HCT116 (cell line): ENCODE results near the gene PPP1R12C.

Source experiments
- CEBPB ChIP-seq: IDR thresholded peaks from 2 replicates; pipeline ENCODE4 v1.6.1; 2012; ENCODE audit warnings: low read depth
- CTCF ChIP-seq, 3 experiments: fragments of 200-600 bp in 1 of 3; sonication (generic) in 1 of 3; IDR thresholded peaks in 2 of 3; conservative IDR thresholded peaks in 1 of 3; 2 replicates each; pipeline ENCODE4 v1.5.1; 2012 to 2017; ENCODE audit warnings: low read depth in 2 of 3, low read length in 2 of 3, antibody characterized with exemption in 1 of 3, borderline replicate concordance in 1 of 3, control low read depth in 1 of 3, mild to moderate bottlenecking in 1 of 3, mixed read lengths in 1 of 3, mixed run types in 1 of 3, moderate library complexity in 1 of 3; ENCODE audit not compliant: insufficient read depth in 1 of 3
- EGR1 ChIP-seq: IDR thresholded peaks from 2 replicates; pipeline ENCODE4 v1.6.1; 2012; ENCODE audit warnings: low read depth
- FOSL1 ChIP-seq: IDR thresholded peaks from 2 replicates; pipeline ENCODE4 v1.6.1; 2012; ENCODE audit warnings: low read depth
- MAX ChIP-seq: IDR thresholded peaks from 2 replicates; pipeline ENCODE4 v1.6.1; 2012
- REST ChIP-seq: IDR thresholded peaks from 2 replicates; pipeline ENCODE4 v1.6.1; 2012; ENCODE audit warnings: low read depth
- ZNF274 ChIP-seq: fragments of 200-500 bp; sonication (Bioruptor generic); IDR thresholded peaks from 2 replicates; pipeline ENCODE4 v1.6.1; 2014; ENCODE audit warnings: mild to moderate bottlenecking, low read depth, low read length, inconsistent platforms

- TF ChIP-seq CTCF (IDR thresholded peaks at IDR 0.05 in 2 of 3, conservative IDR thresholded peaks at IDR 0.05 in 1 of 3; ENCODE audit: borderline replicate concordance in 1 of 3, insufficient read depth in 1 of 3, low read depth in 2 of 3, low read length in 2 of 3) (no peak), ZNF274 (no peak), MAX (no peak), CEBPB (no peak), FOSL1 (no peak), EGR1 (no peak), REST (no peak)
Observed at GRCh38 chr19:55044286-55044685, 73.2 kb downstream of the PPP1R12C start.
